Fibroblast of skin of scalp (primary cell): Measurements from ENCODE around the gene RAB3B.

Source experiments
- DNase-seq: peaks from one replicate; pipeline ENCODE4 v3.0.0-alpha.2; 2013

Gene RAB3B

DNA sequence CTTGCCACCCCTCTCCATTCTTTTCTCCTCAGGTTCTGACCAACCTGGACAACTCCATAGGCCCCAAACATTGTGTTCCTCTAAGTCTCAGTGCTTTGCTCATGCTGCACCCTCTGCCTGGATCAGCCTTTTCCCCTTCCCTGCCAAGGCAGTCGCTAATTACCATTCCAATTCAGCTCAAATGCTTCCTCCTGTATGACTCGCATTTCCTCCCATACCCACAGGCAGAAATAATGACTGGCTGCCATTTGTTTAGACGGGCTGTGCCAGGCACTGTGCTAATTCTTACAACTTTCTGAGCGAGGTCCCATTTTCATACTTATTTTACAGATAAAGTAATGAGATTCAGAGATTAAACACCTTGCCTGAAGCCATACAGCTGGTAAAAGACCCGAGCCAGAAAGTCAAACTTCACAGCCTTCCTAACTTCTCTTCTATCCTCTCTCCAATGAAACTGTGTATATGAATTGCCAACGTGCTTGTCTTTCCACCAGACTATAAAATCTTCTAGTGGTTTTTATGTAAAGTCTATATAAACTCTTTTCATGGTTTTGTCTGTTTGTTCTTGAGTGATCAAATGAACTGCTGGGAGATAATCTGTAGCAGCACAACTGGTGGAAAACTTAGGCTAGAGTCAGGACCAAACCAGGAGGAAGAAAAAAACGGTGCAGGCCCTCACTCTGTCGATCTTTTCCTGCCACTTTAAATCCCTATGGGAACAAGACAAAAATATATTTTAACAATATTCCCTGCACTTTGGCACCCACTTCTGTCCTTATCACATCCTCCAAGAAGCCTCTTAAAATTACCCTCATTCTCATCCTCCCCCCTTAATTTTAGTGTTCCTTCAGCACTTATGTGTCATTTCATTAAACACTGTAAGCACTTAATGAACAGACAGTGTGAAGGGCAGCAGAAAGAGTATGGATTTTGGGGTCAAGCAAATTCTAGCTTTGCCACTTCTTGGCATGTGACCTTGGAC lies 33.7 kb downstream of the RAB3B start:
- DNase-seq, result peak; percentile 39

DNA sequence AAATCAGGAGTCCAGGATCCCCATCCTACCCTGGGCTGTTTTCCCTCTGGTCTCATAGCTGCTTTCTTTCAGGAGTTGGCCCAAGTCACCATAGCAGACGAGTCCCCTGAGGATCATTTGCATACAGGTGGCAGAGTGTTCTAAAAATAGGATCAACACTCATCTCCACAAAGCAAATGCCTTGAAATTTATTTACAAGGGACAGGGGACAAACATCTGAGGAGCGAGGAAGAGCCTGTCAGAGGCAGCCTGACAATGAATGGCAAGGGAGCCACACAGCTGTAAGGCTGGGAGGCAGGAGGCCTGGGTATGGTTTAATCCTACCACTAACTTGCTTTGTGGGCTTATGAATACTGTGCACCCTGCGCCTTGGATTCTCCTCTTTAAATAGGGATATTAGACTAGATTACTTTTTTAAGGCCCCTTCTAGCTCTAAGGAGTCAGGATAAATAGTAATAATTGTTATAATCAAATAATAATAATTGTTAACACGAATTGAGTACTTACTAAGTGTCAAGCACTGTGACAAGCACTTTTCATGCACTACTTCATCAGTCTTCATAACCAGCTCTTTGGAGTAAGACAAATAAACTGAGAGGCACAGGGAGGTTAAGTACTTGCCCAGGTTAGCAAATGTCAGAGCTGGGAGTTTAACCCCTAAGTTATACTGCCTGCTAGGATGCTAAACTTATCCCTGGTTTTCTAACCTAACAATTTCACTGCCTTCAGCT lies 34.5 kb downstream of the RAB3B start:
- DNase-seq, result no peak

DNA sequence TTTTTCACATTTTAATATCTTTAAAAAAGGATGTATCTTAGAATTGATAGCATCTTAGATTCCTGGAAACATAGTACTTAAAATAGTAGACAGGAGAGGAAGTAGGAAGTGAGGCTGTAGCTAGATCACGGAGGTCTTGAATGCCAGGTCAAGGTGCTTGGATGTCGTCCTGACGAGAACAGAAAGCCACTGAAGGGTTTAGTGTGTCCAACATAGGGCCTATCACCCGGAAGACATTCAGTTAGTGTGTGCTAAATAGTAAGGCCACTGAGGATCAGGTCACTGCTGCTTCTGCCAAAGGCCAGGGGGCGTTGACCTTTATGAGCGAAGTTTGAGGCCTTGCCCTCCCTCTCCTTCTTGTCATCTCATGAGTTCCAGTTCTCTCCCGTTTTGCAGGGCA lies 35.7 kb downstream of the RAB3B start:
- DNase-seq, result no peak

DNA sequence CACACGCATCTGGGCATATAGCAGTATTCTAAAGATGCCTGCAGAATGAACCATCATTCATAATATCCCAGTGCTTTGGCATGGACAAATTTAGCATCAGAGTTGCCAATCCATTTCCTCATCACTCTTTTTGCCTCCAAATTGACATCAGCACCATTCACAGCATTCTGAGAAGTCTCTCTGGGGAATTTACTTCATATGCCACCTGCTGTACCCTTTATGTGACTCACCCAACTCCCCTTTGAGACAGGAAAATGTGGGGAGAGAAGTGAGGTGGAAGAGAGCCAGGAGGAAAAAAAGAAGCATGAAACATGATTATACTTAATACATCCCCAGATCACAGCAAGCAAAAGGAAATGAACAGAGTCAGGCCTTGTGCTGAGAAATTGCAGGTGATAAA lies 37.4 kb downstream of the RAB3B start:
- peak; percentile 13 for DNase-seq

DNA sequence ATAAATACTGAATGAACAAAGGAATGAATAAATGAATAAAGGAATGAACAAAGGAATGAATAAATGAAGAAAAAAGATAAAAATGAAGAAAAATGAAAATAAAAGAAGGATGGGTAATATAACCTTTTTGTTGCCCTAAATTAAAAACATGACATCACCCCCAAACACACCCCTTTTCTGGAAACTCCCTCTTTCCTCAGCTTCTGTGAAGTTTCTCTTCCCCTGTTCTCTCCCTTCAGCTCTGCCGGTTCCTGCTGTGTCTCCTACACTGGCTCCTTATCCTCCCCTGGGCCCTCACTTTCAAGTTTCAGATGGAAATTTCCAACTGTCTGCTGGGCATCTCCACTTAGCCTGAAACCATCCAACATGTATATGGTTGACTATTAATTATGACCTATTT lies 37.9 kb downstream of the RAB3B start:
- DNase-seq, result no peak

DNA sequence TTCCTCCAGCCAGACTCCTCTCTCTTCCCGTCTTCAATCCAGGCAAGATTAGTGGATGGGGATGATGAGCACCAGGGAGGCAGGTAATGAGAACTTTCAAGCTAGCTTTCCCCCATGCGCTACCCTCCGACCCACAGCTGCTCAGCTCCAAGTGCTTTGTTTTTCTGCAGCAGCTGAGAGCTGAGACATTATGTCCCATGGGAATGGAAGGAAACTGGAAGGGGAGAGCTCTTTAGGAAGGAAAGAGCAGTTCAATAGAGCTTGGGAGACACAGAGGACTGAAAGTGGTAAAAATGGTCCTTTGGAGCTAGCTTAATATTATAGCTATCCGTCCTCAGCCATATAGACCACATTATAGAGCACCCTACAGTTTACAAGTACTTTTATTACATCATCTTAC lies 39.8 kb downstream of the RAB3B start:
- no peak for DNase-seq

DNA sequence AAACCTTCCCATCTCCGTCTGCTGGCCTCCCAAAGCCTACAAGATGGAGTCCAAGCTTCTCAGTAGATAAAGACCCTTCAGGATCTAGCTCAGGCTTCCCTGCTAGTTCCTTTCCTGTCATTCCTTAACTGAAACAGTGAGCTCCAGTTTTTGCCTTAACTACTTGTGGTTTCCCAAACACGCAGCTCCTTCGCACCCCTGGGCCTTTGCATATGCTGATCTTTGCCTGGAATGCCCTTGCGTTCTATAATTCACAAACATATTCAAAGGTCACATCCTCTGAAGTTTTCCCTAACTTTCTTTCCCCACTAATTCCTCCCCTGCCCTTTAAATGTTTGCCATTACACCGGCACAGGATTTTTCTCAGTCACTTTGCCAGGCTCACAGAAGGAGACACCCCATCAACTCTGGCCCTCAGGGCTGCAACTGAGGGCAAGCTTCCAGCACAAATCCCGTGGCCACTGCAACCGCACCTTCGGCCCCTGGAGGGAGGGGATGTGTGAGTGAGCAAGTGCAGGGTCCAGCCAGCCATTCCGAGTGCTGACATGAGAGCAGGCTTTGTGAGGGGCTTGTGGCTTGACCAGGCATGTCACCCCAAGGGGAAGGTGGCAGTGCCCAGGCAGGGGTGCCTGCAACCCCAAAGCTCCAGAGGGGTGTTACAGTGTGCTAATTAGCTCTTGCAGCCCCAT lies 41.3 kb downstream of the RAB3B start:
- DNase-seq, result no peak

DNA sequence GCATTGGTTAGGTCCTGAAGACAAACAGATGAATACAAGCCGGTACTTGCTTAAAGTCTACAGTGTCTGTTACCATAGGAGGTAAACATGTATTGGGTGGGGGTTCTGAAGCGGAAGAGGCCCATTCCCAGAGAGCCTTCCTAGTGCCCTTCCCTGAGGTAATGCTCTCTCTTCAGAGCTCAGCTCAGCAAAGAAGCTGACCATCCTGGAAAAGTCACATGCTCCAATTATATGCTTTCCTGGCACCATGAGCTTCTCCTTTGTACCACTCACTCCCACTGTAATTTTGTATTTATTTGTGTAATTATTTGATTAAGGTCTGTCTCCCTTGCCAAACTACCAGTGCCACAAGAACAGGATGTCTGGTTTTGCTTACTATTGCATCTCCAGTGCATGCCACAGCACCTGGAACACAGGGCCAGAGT lies 42.0 kb downstream of the RAB3B start:
- no peak for DNase-seq

DNA sequence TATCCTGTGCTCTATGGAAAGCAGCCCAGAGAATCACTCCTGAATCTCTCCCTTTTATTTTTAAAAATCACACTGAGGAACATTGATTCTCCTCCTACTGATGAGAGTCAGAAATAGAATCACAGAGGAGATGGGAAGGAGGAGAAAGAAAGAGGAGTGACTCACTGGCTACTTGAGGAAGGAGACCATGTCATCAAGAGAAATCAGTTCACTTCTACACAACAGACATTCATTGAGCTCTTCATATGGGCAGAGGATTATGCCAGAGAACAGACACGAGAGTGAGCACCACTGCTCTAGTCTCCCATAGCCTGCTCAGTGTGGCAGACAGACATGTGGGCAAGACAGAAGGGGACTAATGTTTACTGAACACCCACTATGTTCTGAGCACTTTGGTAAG lies 44.2 kb downstream of the RAB3B start:
- peak; percentile 51 for DNase-seq

DNA sequence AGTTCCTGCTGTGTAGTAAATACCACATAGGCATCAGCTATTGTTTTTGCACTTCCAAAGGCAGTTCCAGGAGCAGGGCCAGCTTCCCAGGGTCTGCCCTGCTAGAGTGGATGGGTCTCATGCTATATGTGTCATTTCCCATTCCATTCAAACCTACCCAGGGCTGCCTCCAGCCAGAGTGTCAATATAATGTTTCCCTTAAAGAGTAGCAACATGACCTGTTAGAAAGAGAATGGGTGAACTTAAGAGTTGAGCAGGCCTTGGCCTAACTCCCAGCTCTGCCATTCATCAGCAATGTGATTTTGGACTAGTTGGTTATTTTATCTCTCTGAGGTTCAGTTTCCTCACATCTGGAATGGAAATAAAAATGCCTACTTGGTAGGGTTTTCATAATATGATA lies 44.9 kb downstream of the RAB3B start:
- no peak for DNase-seq

DNA sequence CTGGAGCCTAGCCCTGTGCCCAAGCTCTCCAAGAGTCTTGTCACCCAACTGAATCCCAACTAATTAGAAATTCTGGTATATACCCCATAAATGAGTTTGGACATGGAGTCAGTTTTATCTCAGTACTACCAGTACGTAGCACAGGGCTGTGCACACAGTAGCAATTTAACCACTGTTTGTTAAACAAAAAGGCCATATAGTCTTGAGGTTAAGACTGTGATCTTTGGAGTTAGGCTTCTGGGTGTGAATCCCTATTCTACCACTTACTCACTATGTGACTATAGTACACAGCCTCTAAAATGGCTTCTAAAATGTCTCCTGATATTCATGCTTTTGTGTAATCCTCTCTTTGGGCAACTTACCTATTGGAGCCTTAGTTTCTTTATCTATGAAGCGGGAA lies 48.2 kb downstream of the RAB3B start:
- DNase-seq, result no peak

DNA sequence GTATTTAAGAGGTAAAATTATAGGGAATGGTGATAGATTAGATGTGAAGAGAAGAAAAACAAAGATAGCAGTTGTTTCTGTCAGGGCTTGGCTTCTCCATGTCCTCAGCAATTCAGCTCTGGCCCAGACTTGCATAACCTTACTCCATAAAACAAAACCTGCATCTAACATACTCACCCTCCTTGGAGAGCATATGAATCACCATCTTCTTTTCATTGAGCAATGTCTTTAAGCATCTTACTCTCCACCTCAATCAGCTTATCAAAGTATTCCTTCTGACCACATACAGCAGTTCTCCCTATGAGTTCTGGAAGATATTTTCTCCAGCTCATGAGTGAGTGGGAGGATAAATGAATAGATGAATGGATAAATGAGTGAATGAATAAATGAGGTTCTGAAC lies 49.0 kb downstream of the RAB3B start:
- DNase-seq, result no peak

DNA sequence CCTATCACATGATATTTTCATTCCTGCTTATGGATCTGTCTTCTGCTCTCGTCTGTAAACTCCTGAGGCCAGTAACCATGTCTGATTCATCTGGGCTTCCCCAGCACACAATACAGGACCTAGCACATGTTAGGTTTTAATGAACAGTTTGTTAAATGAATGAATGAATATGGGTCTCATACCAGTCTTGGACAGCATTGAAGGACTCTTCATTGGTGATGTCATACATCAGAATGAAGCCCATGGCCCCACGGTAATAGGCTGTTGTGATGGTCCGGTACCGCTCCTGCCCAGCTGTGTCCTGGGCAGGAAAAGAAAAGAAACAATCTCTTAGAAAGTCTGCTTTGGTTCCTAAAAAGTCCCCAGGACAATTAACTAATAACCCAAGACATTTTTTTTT lies 53.4 kb downstream of the RAB3B start:
- DNase-seq, result no peak

DNA sequence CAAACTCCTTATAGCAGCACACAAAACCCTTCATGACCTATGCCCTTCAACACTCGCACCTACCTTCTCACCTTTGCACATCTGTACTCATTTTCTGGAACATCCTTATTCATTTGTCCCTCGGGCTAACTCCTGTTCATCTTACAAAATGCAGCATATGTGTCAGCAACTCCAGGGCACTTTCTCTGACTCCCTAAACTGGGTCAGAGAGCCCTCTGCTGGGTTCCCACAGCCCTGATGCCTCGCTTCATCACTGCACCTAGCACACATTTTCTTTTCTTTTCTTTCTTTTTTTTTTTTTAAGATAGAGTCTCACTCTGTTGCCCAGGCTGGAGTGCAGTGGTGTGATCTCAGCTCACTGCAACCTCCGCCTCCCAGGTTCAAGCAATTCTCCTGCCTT lies 54.0 kb downstream of the RAB3B start:
- no peak for DNase-seq

DNA sequence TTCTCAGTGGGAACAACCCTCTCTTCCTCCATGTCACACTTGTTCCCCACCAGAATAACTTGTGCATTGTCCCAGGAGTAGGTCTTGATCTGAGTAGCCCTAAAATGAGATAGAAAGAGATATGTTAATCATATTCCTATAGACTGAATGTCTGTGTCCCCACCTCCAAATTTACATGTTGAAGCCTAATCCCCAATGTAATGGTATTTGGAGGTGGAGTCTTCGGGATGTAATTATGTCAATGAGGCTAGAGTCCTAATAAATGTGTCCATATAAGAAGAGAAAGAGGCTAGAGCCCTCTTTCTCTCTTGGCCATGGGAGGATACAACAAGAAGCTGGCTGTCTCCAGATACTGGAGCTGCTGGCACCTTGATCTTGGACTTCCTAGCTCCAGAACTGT lies 57.2 kb downstream of the RAB3B start:
- no peak for DNase-seq

DNA sequence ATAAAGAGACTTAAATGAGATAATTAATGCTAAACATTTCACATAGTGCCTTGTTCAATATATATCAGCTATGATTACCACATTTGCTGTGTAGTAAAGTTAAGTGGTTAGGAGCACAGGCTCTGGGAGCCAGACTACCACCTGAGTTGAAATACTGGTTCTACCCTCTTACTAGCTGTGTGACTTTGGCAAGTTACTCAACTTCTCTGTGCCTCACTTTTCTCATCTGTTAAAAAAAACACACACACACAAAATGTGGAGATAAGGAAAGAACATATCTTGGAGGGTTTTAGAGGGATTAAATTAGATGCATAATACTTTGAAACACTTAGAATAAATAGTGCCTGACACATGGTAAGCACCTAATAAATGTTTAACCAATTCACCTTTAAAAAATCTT lies 60.2 kb downstream of the RAB3B start:
- DNase-seq, result no peak

DNA sequence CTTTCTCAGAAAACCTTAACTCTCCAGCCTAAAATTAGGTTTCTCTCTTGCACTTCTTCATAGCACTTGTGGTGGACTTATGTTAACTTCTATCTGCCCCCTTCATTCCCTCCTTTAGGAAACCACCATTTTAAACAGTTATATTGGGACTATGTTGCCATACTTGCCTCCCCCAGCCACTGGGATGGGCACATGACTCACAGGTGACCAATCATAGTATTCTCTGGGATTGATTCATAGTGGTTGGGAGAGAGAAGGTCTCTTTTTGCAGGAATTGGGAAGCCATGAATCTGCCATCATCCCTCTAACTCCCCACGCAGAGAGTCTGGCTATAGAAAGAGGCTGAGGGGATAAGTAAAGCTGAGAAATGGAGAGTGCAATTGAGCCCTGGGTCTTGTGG lies 61.6 kb downstream of the RAB3B start:
- no peak for DNase-seq

DNA sequence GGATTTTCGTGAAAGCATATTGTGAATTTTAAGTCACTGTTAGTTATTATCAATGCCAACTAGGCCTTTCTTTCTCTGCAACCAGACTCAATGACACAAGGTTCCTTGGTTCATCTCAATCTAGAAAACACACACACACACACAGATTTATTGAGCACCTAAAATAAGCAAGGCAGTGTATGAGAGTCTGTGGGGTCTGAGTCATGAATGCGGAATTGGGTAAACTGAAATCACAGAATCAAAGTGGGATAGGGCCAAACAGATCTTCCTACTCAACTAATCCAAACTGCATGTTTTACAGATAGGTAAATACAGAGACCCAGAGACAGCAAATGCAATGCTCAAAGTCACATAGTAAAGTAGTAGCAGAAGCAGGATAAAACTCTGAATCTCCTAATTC lies 63.5 kb downstream of the RAB3B start:
- DNase-seq, result peak; percentile 54

DNA sequence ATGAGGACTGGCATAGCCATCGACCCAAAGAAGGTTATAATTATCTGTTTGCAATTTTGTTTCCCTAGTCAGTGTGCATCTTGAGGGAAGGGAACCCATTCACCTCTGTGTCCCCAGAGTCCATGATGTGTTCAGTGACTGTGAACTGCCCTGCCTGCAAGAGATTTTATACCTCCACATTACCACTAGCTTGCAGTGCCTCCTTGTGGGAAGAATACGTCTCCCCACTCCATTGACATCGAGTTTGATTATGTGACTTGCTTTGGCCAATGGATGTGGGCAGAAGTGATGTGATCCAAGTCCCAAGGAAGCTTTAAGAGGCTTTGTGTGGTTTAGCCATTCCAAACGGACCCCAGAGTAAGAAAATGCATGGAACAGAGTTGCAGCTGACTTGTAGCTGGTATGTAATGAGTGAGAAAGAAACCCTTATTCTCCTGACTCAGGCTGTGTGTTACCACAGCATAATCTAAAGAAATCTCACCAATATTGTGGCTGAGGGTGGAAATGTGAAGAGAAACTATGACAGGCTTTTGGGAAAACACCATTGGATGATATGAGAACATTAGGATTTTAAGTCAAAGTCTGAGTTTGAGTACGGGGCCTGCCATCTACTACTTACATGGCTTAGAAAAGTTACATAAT lies 64.2 kb downstream of the RAB3B start:
- peak; percentile 78 for DNase-seq

DNA sequence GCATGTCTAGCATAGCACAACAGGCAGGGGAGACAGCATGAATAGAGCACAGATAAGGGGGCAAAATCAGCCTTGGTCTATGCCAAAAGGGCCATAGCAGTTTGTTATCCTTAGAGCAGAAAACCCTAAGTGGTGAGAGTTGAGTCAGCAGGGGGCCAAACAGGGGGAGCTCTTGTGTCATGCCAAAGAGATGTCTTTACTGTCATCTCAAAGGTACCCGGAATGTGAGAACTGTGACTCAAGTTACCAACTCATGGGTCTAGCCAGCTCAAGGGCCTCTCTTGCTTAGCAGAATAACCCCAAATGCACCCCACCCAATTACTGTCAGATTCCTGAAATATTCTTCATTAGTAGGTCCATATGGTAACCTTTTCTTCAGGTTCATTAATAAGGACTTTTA lies 66.0 kb downstream of the RAB3B start:
- peak; percentile 94 for DNase-seq

DNA sequence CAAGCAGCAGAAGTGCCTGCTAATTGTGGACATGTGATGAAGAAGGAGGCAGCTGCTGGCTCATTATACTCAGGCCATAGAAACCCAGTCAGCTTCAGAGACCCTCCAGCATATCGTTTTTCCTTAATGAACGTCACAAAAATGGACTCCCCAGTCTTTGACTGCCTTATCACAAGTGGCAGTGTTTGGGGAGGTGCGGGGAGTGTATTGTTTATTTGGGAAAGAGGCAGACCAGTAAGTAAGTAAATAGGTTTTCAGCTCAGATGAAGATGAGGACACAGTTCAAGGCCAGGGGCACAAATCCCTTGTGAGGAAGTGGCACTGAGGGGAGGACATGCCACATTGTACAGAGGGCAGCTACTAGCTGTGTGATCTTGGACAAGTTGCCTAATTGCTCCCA lies 68.5 kb downstream of the RAB3B start:
- no peak for DNase-seq

DNA sequence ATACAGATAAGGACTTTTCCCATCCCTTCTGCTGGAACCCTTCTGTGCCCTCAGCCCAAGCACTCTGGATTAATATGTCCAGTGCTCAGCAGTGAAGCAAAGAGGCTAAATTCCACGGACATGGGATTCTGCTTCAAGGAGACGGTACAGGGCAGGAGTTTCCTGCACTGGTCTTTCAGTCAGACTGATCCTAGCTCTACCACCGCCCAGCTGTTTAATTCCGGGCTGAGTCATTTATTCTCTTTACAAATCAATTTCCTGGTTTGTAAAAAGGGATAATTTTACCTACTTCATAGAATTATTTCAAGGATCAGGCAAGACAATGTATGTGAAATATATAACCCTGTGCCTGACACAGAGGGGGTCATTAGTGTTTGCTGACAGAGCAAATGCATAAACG lies 70.4 kb downstream of the RAB3B start:
- DNase-seq, result no peak

DNA sequence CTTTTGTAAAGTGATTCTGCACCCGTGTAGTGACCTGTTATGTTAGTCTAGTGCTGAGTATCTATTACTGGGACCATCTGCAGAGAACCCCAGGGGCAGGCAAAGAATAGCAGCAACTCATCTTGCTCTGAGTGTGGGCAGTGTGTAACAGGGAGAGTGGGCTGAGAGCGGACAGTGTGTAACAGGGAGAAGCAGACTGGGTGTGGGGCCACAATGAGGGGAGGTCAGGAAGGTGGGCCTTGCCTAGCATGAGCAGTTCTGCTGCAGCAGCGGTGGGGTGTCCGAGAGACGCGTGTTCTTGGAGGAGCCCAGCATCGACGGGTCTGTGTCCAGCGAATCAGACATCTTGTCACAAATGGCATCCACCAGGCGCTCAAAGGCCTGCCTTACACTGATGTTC lies 70.8 kb downstream of the RAB3B start:
- DNase-seq, result no peak
